ENCODE results near the gene SLC4A3.

Gene SLC4A3

GRCh38 chr2:219670386-219670785, 43.0 kb downstream of the SLC4A3 start:
- no peak for DNase-seq
- H3K36me3 ChIP-seq (replicated peaks) = no peaks in the 10 kb centered on the region
- in situ Hi-C loops (cut with HindIII; ENCODE audit: low pct_ligation_motif_present, low sequenced_read_pairs) = no loop called here
- no peak overlapping the region for H3K27ac ChIP-seq
- H3K4me3 ChIP-seq (ENCODE audit: low read depth, low read length) = no peak overlapping the region
- H3K27me3 ChIP-seq (replicated peaks) = no peaks in the 10 kb centered on the region
- TF ChIP-seq CTCF (IDR thresholded peaks at IDR 0.05; ENCODE audit: low read depth, low read length, missing control alignments) = no peak

GRCh38 chr2:219671279-219671678, 43.8 kb downstream of the SLC4A3 start:
- Histone ChIP-seq H3K4me3 (ENCODE audit: low read depth, low read length) (no peak overlapping the region), H3K27me3 (replicated peaks) (no peaks in the 10 kb centered on the region), H3K27ac (no peak overlapping the region), H3K36me3 (replicated peaks) (no peaks in the 10 kb centered on the region)
- no peak for DNase-seq
- in situ Hi-C loops (cut with HindIII; ENCODE audit: low pct_ligation_motif_present, low sequenced_read_pairs) = no loop called here
- no peak for TF ChIP-seq CTCF (IDR thresholded peaks at IDR 0.05; ENCODE audit: low read depth, low read length, missing control alignments)

GRCh38 chr2:219672406-219672805, 45.0 kb downstream of the SLC4A3 start:
- TF ChIP-seq CTCF (IDR thresholded peaks at IDR 0.05; ENCODE audit: low read depth, low read length, missing control alignments) = no peak
- in situ Hi-C loops (cut with HindIII; ENCODE audit: low pct_ligation_motif_present, low sequenced_read_pairs) = no loop called here
- Histone ChIP-seq H3K27me3 (replicated peaks) (no peaks in the 10 kb centered on the region), H3K36me3 (replicated peaks) (no peaks in the 10 kb centered on the region), H3K27ac (no peak overlapping the region), H3K4me3 (ENCODE audit: low read depth, low read length) (no peak overlapping the region)
- no peak for DNase-seq

GRCh38 chr2:219675221-219675620, 47.8 kb downstream of the SLC4A3 start:
- Histone ChIP-seq H3K36me3 (replicated peaks) (no peaks in the 10 kb centered on the region), H3K4me3 (ENCODE audit: low read depth, low read length) (no peak overlapping the region), H3K27ac (no peak overlapping the region), H3K27me3 (replicated peaks) (no peaks in the 10 kb centered on the region)
- no peak for TF ChIP-seq CTCF (IDR thresholded peaks at IDR 0.05; ENCODE audit: low read depth, low read length, missing control alignments)
- DNase-seq = no peak
- in situ Hi-C loops (cut with HindIII; ENCODE audit: low pct_ligation_motif_present, low sequenced_read_pairs) = no loop called here

DNA sequence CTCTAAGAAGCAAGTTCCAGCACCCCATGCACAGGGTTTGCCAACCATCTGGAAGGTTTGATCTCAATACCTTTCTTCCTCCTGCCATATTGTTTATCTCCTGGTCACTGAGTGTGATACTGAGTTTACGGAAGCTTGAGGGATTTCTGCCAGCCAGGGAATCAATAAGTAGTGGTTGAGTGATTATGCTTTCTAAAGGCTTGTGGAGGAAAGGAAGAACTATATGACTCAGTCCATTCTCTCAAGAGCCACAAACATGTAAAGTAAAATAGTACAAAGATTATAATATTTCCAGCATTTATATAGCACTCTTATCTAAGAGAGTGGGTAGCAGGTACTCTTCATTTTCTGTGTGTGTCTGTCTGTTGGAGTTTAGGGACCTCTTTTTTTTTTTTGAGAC, 49.2 kb downstream of the SLC4A3 start:
- TF ChIP-seq CTCF (IDR thresholded peaks at IDR 0.05; ENCODE audit: low read depth, low read length, missing control alignments) = no peak
- in situ Hi-C loops (cut with HindIII; ENCODE audit: low pct_ligation_motif_present, low sequenced_read_pairs) = no loop called here

DNA sequence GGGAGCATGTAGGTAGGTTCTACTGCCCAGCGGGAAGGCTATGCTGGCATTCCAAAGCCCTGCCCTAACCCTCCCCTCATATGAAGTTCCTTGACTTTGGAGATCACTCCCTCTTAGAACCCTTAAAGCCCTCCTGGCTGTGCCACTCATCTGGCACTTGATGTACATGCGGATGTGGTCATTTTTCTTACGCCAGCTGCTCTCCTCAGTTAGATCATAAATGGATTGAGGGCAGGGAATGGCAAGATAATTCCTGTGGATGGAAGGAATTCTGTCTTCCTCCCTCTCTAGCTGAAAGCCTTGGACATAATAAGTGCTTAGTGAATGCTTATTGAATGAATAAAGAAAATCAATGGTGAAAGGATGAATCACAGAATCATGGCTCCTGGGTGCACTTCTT, 51.6 kb downstream of the SLC4A3 start:
- Histone ChIP-seq H3K27ac (no peak overlapping the region), H3K36me3 (replicated peaks) (no peaks in the 10 kb centered on the region), H3K27me3 (replicated peaks) (no peaks in the 10 kb centered on the region), H3K4me3 (ENCODE audit: low read depth, low read length) (no peak overlapping the region)
- no peak for DNase-seq
- no peak for TF ChIP-seq CTCF (IDR thresholded peaks at IDR 0.05; ENCODE audit: low read depth, low read length, missing control alignments)
- in situ Hi-C loops (cut with HindIII; ENCODE audit: low pct_ligation_motif_present, low sequenced_read_pairs) = no loop called here

More for the DNA sequence above, 49.2 kb downstream of the SLC4A3 start:
- H3K27me3 ChIP-seq (replicated peaks) = no peaks in the 10 kb centered on the region
- H3K27ac ChIP-seq = no peak overlapping the region
- no peak for DNase-seq
- no peak overlapping the region for H3K4me3 ChIP-seq (ENCODE audit: low read depth, low read length)
- no peaks in the 10 kb centered on the region for H3K36me3 ChIP-seq (replicated peaks)

Data from brain microvascular endothelial cell (primary cell).